PFSK-1 (cell line): ENCODE measurements around the gene LANCL2.

Source experiments
- FOXP2 ChIP-seq: optimal IDR thresholded peaks from 2 replicates; pipeline ENCODE3; 2011; ENCODE audit warnings: borderline replicate concordance, control low read depth, inconsistent platforms; ENCODE audit not compliant: insufficient read depth; ENCODE audit errors: extremely low read length, extremely low read depth
- POLR2AphosphoS5 ChIP-seq: IDR thresholded peaks from 2 replicates; pipeline ENCODE4 v1.6.1; 2012; ENCODE audit warnings: low read depth, mild to moderate bottlenecking, control low read depth, low read length, moderate library complexity
- SIN3A ChIP-seq: IDR thresholded peaks from 2 replicates; pipeline ENCODE4 v1.6.1; 2012; ENCODE audit warnings: mild to moderate bottlenecking, low read length, moderate library complexity, borderline replicate concordance; ENCODE audit not compliant: insufficient read depth
- TAF1 ChIP-seq: IDR thresholded peaks from 2 replicates; pipeline ENCODE4 v1.6.1; 2012; ENCODE audit warnings: low read length, control low read depth, borderline replicate concordance; ENCODE audit not compliant: insufficient read depth
- TF ChIP-seq, protein P1 (sequence below), 2 experiments: IDR thresholded peaks; 2 replicates each; pipeline versions ENCODE4 v1.6.1 to v1.8.0; 2011 to 2012; ENCODE audit warnings: low read depth in 2 of 2, low read length in 2 of 2, control low read depth in 1 of 2, inconsistent platforms in 1 of 2, mild to moderate bottlenecking in 1 of 2, moderate library complexity in 1 of 2; ENCODE audit not compliant: insufficient read depth in 1 of 2

The LANCL2 gene

DNA sequence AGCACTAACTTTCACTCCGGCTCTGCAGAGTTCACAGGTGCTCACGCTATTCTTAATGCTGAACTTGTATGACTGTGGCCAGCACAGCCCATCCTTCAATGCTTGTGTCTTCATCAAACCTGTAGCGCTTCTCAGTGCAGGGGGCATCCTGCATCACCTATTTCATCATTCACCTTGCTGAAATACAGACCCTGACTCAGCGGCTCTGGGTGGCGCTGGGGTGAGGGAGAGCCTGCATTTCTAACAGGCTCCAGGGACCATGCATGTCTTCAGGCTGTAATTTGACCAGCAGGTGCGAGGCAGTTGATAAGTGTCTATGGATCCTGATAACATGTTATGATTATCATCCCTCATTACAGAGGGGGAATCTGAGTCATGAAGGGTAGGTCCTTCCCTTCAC lies 117.9 kb downstream of the LANCL2 start:
- TF ChIP-seq TAF1 (no peak), POLR2AphosphoS5 (no peak), SIN3A (no peak), FOXP2 (no peak)
- TF ChIP-seq, protein P1, sequence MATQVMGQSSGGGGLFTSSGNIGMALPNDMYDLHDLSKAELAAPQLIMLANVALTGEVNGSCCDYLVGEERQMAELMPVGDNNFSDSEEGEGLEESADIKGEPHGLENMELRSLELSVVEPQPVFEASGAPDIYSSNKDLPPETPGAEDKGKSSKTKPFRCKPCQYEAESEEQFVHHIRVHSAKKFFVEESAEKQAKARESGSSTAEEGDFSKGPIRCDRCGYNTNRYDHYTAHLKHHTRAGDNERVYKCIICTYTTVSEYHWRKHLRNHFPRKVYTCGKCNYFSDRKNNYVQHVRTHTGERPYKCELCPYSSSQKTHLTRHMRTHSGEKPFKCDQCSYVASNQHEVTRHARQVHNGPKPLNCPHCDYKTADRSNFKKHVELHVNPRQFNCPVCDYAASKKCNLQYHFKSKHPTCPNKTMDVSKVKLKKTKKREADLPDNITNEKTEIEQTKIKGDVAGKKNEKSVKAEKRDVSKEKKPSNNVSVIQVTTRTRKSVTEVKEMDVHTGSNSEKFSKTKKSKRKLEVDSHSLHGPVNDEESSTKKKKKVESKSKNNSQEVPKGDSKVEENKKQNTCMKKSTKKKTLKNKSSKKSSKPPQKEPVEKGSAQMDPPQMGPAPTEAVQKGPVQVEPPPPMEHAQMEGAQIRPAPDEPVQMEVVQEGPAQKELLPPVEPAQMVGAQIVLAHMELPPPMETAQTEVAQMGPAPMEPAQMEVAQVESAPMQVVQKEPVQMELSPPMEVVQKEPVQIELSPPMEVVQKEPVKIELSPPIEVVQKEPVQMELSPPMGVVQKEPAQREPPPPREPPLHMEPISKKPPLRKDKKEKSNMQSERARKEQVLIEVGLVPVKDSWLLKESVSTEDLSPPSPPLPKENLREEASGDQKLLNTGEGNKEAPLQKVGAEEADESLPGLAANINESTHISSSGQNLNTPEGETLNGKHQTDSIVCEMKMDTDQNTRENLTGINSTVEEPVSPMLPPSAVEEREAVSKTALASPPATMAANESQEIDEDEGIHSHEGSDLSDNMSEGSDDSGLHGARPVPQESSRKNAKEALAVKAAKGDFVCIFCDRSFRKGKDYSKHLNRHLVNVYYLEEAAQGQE (IDR thresholded peaks at IDR 0.05; ENCODE audit: insufficient read depth in 1 of 2, low read depth in 2 of 2, low read length in 2 of 2) = no peak
